Stimulated activated CD8-positive, alpha-beta memory T cell treated with anti-CD3 and anti-CD28 coated beads, Interleukin-4, amount 100 ng/mL, for 1 hour (primary cell): ENCODE measurements around the gene CIITA.
"Not testable (repeated sequence)": the region's sequence is repeated elsewhere in the genome, so short reads cannot be mapped to it uniquely, and the experiment has no call there.

ENCODE experiments used
- DNase-seq, 2 donors: peaks; one replicate each; pipeline ENCODE4 v3.0.0-alpha.2; 2020; ENCODE audit warnings: low read depth in 2 of 2, low spot score in 1 of 2

Gene CIITA

GRCh38 chr16:10949424-10949970, 72.5 kb downstream of the CIITA start:
- no peak for DNase-seq

- no peak for DNase-seq
Observed at GRCh38 chr16:10950393-10950792, 73.4 kb downstream of the CIITA start.

- DNase-seq = no peak
Observed at GRCh38 chr16:10951026-10951425, 74.0 kb downstream of the CIITA start.

GRCh38 chr16:10954903-10955302, 77.9 kb downstream of the CIITA start:
- DNase-seq = no peak

GRCh38 chr16:10957771-10958482, 80.9 kb downstream of the CIITA start:
- no peak for DNase-seq

- no peak for DNase-seq
Observed at GRCh38 chr16:10959161-10959560, 82.2 kb downstream of the CIITA start.

- no peak for DNase-seq
Observed at GRCh38 chr16:10961231-10961630, 84.2 kb downstream of the CIITA start.

- peak; percentile 60 to 68 for DNase-seq
Observed at GRCh38 chr16:10964039-10964890, 87.3 kb downstream of the CIITA start.

- peak in 1 of 2 donors; percentile 27 for DNase-seq
Observed at GRCh38 chr16:10964891-10965326, 87.9 kb downstream of the CIITA start.

- no peak for DNase-seq
Observed at GRCh38 chr16:10965440-10966061, 88.5 kb downstream of the CIITA start.

GRCh38 chr16:10966129-10966528, 89.1 kb downstream of the CIITA start:
- no peak for DNase-seq

GRCh38 chr16:10966559-10966958, 89.6 kb downstream of the CIITA start:
- not testable (repeated sequence) for DNase-seq

GRCh38 chr16:10967986-10968385, 91.0 kb downstream of the CIITA start:
- no peak for DNase-seq

GRCh38 chr16:10968498-10968897, 91.5 kb downstream of the CIITA start:
- DNase-seq = no peak

- no peak for DNase-seq
Observed at GRCh38 chr16:10969615-10970014, 92.6 kb downstream of the CIITA start.

GRCh38 chr16:10970065-10970464, 93.1 kb downstream of the CIITA start:
- DNase-seq = no peak

GRCh38 chr16:10971560-10971961, 94.6 kb downstream of the CIITA start:
- DNase-seq = no peak

GRCh38 chr16:10972108-10972818, 95.3 kb downstream of the CIITA start:
- DNase-seq = no peak

GRCh38 chr16:10972819-10973464, 95.9 kb downstream of the CIITA start:
- no peak for DNase-seq

GRCh38 chr16:10976634-10977033, 99.6 kb downstream of the CIITA start:
- no peak for DNase-seq
